Esophagus squamous epithelium (tissue), 5 donors: ENCODE measurements around the gene ANK3. TPM values are rescaled to one million over a fixed set of nuclear protein-coding genes. Genes with fewer than 3 reads are reported as not detected.
"Not testable (repeated sequence)": the region's sequence is repeated elsewhere in the genome, so short reads cannot be mapped to it uniquely, and the experiment has no call there.

Source experiments
- DNase-seq: peaks from one replicate; lab custom pipeline; 2025; lab: John Stamatoyannopoulos, UW
- H3K27ac ChIP-seq, 4 donors: fragments of 200-600 bp; sonication (generic); one replicate each; pipeline ENCODE4 v1.5.1; 2016 to 2019; ENCODE audit warnings: mild to moderate bottlenecking in 1 of 4
- H3K27me3 ChIP-seq, 4 donors: fragments of 200-600 bp; sonication (generic); 1 replicate in 3 of 4; 2 replicates in 1 of 4; pipeline versions ENCODE4 v1.5.1 to v1.6.0; 2017 to 2021; ENCODE audit warnings: antibody characterized with exemption in 1 of 4
- H3K36me3 ChIP-seq, 3 donors: fragments of 200-600 bp; sonication (generic); one replicate each; pipeline ENCODE4 v1.5.1; 2016 to 2019
- H3K4me1 ChIP-seq, 3 donors: fragments of 200-600 bp; sonication (generic); one replicate each; pipeline ENCODE4 v1.5.1; 2017 to 2019
- H3K4me3 ChIP-seq, 4 donors: fragments of 200-600 bp; sonication (generic); 1 replicate in 3 of 4; 2 replicates in 1 of 4; pipeline ENCODE4 v1.5.1; 2016 to 2019; ENCODE audit warnings: mild to moderate bottlenecking in 2 of 4, moderate library complexity in 1 of 4
- H3K9me3 ChIP-seq, 3 donors: fragments of 200-600 bp; sonication (generic); one replicate each; pipeline ENCODE4 v1.5.1; 2016 to 2019
- CTCF ChIP-seq, 6 experiments: fragments of 450-650 bp in 4 of 6; fragments of 200-600 bp in 2 of 6; sonication (generic) in 2 of 6; IDR thresholded peaks; one replicate each; pipeline ENCODE4 v1.5.1; 2016 to 2019; ENCODE audit warnings: antibody characterized with exemption in 6 of 6, mild to moderate bottlenecking in 4 of 6, moderate library complexity in 4 of 6
- POLR2A ChIP-seq, 4 donors: fragments of 450-650 bp; IDR thresholded peaks; one replicate each; pipeline ENCODE4 v1.6.1; 2017; ENCODE audit warnings: antibody characterized with exemption in 4 of 4, mild to moderate bottlenecking in 4 of 4, moderate library complexity in 3 of 4
- WGBS, 2 donors: methylation state at CpG; one replicate each; pipeline ENCODE4 v1.1.5; 2018; 5-methylcytosine and 5-hydroxymethylcytosine counted together
- intact Hi-C: fragments of 100-400 bp; cut with DNase I; formaldehyde crosslinking; loops from one replicate; pipeline ENCODE4 v1.15.0; 2022
- total RNA-seq, 4 donors: library from RNA; depleted of rRNA; stranded (reverse); fragments of >200 nt; gene quantifications; one replicate each; pipeline ENCODE4 v1.1.0, GENCODE V29; 2016
- donor health status: DM: yes; HTN: yes; CAD: no.

The ANK3 gene
- total RNA-seq, 4 donors from 2014 or later: 23.1 to 59.1 (median 33.0) TPM

GRCh38 chr10:60296073-60296472 lies 93.6 kb downstream of the ANK3 start:
- 75 to 86% methylated on average over 1 of the region's 1 CpG for WGBS, 2 donors
- no peak for DNase-seq

GRCh38 chr10:60295028-60295937 lies 94.4 kb downstream of the ANK3 start:
- no peak for DNase-seq
- H3K27ac ChIP-seq: no peak overlapping the region
- intact Hi-C loops: no loop called here
- no peak overlapping the region for H3K4me3 ChIP-seq
- H3K36me3 ChIP-seq: no peaks in the 10 kb centered on the region
- no peaks in the 10 kb centered on the region for H3K4me1 ChIP-seq
- WGBS, 2 donors: 79 to 83% methylated on average over 9 of the region's 9 CpGs
- H3K9me3 ChIP-seq: no peaks in the 10 kb centered on the region
- H3K27me3 ChIP-seq: no peaks in the 10 kb centered on the region
- TF ChIP-seq POLR2A (IDR thresholded peaks at IDR 0.05) (no peak), CTCF (IDR thresholded peaks at IDR 0.05) (no peak)

More at GRCh38 chr10:60296073-60296472, 93.6 kb downstream of the ANK3 start:
- no peaks in the 10 kb centered on the region for H3K27me3 ChIP-seq
- no peaks in the 10 kb centered on the region for H3K36me3 ChIP-seq
- intact Hi-C loops: no loop called here
- TF ChIP-seq POLR2A (IDR thresholded peaks at IDR 0.05): no peak
- no peak for TF ChIP-seq CTCF (IDR thresholded peaks at IDR 0.05)
- H3K4me3 ChIP-seq: no peak overlapping the region
- no peak overlapping the region for H3K27ac ChIP-seq
- no peaks in the 10 kb centered on the region for H3K9me3 ChIP-seq
- H3K4me1 ChIP-seq: no peaks in the 10 kb centered on the region

- 57 to 68% methylated on average over 6 of the region's 6 CpGs for WGBS, 2 donors
- no peaks in the 10 kb centered on the region for H3K9me3 ChIP-seq
- no peaks in the 10 kb centered on the region for H3K4me1 ChIP-seq
- DNase-seq: no peak
- H3K4me3 ChIP-seq: no peak overlapping the region
- H3K36me3 ChIP-seq: no peaks in the 10 kb centered on the region
- H3K27ac ChIP-seq: no peak overlapping the region
- intact Hi-C loops: no loop called here
- no peaks in the 10 kb centered on the region for H3K27me3 ChIP-seq
- TF ChIP-seq CTCF (IDR thresholded peaks at IDR 0.05) (no peak), POLR2A (IDR thresholded peaks at IDR 0.05) (no peak)
Measured at GRCh38 chr10:60293581-60294175, 96.0 kb downstream of the ANK3 start.

GRCh38 chr10:60292998-60293397 lies 96.7 kb downstream of the ANK3 start:
- Histone ChIP-seq H3K9me3 (no peaks in the 10 kb centered on the region), H3K4me1 (no peaks in the 10 kb centered on the region), H3K27ac (no peak overlapping the region), H3K27me3 (no peaks in the 10 kb centered on the region), H3K4me3 (no peak overlapping the region), H3K36me3 (no peaks in the 10 kb centered on the region)
- DNase-seq: no peak
- WGBS, 2 donors: 77 to 84% methylated on average over 8 of the region's 8 CpGs
- intact Hi-C loops: no loop called here
- TF ChIP-seq CTCF (IDR thresholded peaks at IDR 0.05): no peak
- no peak for TF ChIP-seq POLR2A (IDR thresholded peaks at IDR 0.05)

- DNase-seq, H3K27ac ChIP-seq: not testable (repeated sequence)
Measured at GRCh38 chr10:60292536-60292935, 97.1 kb downstream of the ANK3 start.

More at GRCh38 chr10:60292536-60292935, 97.1 kb downstream of the ANK3 start:
- H3K4me3 ChIP-seq, intact Hi-C loops, H3K36me3 ChIP-seq, H3K4me1 ChIP-seq, H3K27me3 ChIP-seq, H3K9me3 ChIP-seq: not testable (repeated sequence)
- 65 to 74% methylated on average over 3 to 6 of the region's 6 CpGs for WGBS, 2 donors
